Activated CD8-positive, alpha-beta T cell treated with anti-CD3 and anti-CD28 coated beads, Interleukin-2, amount 10 ng/mL, durations not matched to agents 7 days and 5 days (primary cell): ENCODE data around the gene NBEAL2. TPM values are rescaled to one million over a fixed set of nuclear protein-coding genes. Genes with fewer than 3 reads are reported as not detected.

Experiments used
- ATAC-seq: fragments of 150-1000 bp; cut with Tn5 transposase; one replicate; pipeline ENCODE4 v1.10.0; 2021; ENCODE audit warnings: moderate library complexity
- CTCF ChIA-PET: fragments of 350-600 bp; sonication (Branson Sonifier 250); formaldehyde crosslinking; loops from one replicate; lab custom pipeline; 2021; ENCODE audit warnings: antibody characterized with exemption; lab: Charles Lee
- POLR2A ChIA-PET: fragments of 350-600 bp; sonication (Branson Sonifier 250); formaldehyde crosslinking; loops from one replicate; lab custom pipeline; 2021; ENCODE audit warnings: antibody characterized with exemption; lab: Charles Lee
- DNase-seq: peaks from one replicate; pipeline ENCODE4 v3.0.0-alpha.2; 2020
- H3K27ac Mint-ChIP-seq: one replicate; pipeline ENCODE4 v1.8.0; 2021; ENCODE audit warnings: mild to moderate bottlenecking, mixed read lengths
- H3K27me3 Mint-ChIP-seq: one replicate; pipeline ENCODE4 v1.8.0; 2021; ENCODE audit warnings: low read depth, mixed read lengths
- H3K36me3 Mint-ChIP-seq: one replicate; pipeline ENCODE4 v1.8.0; 2021; ENCODE audit warnings: low read depth, mixed read lengths
- H3K4me1 Mint-ChIP-seq: one replicate; pipeline ENCODE4 v1.8.0; 2021; ENCODE audit warnings: low read depth, mixed read lengths
- H3K4me3 Mint-ChIP-seq: one replicate; pipeline ENCODE4 v1.8.0; 2021; ENCODE audit warnings: mild to moderate bottlenecking, mixed read lengths
- H3K9me3 Mint-ChIP-seq: one replicate; pipeline ENCODE4 v1.8.0; 2022; ENCODE audit warnings: mixed read lengths; ENCODE audit not compliant: insufficient read depth
- total RNA-seq, 2 experiments: library from RNA; stranded (reverse); gene quantifications; one replicate each; pipeline ENCODE4 v1.2.3, GENCODE V29; 2021

NBEAL2 gene
- total RNA-seq: 100 to 1,000 TPM; 206 to 212 TPM

GRCh38 chr3:46978985-46979944, at the start of gene NBEAL2:
Gene NBEAL2, plus strand, starts transcription at chr3:46979666. Its CDS starts 196 bp downstream, at chr3:46979862.
- H3K4me1 Mint-ChIP-seq: peaks cover 60% of the 10 kb centered on the region
- H3K27me3 Mint-ChIP-seq: no peaks in the 10 kb centered on the region
- ChIA-PET POLR2A (interaction anchor here (0.6 to 4.7 kb wide), 13 partner anchors 8 to 1290 kb away, joined by 3 to 22 read pairs (median 5); partner anchors contain the start of gene SACM1L), CTCF (interaction anchor here (1.4 to 3.0 kb wide), 3 partner anchors 53 to 70 kb away, joined by 3 to 14 read pairs (median 9); no protein-coding TSS in a partner anchor)
- ATAC-seq: peak; percentile 80
- H3K27ac Mint-ChIP-seq: peak within 1 kb of the TSS; percentile 89
- peaks cover 30% of the 10 kb centered on the region for H3K36me3 Mint-ChIP-seq
- no peaks in the 10 kb centered on the region for H3K9me3 Mint-ChIP-seq
- peak within 1 kb of the TSS; percentile 89 for H3K4me3 Mint-ChIP-seq
- DNase-seq: peak; percentile 97

GRCh38 chr3:46930166-46930944, 49.1 kb upstream of the NBEAL2 start:
- H3K4me3 Mint-ChIP-seq: no peak overlapping the region
- ATAC-seq: no peak
- H3K9me3 Mint-ChIP-seq: peaks cover 12% of the 10 kb centered on the region
- ChIA-PET CTCF (interaction anchor here (1.3 to 2.2 kb wide), 2 partner anchors 16 to 68 kb away, joined by 4 to 9 read pairs; no protein-coding TSS in a partner anchor), POLR2A (interaction anchor here (0.7 kb wide), 1 partner anchor 144 kb away, joined by 3 read pairs; no protein-coding TSS in a partner anchor)
- DNase-seq: no peak
- H3K27ac Mint-ChIP-seq: peak overlapping the region; percentile 88
- no peaks in the 10 kb centered on the region for H3K27me3 Mint-ChIP-seq
- H3K36me3 Mint-ChIP-seq: peaks cover 54% of the 10 kb centered on the region
- peaks cover 91% of the 10 kb centered on the region for H3K4me1 Mint-ChIP-seq

- H3K27ac Mint-ChIP-seq: peak overlapping the region; percentile 88
- ChIA-PET POLR2A (no interaction called here), CTCF (interaction anchor here (1.3 to 2.2 kb wide), 2 partner anchors 15 to 67 kb away, joined by 4 to 9 read pairs; no protein-coding TSS in a partner anchor)
- peaks cover 12% of the 10 kb centered on the region for H3K9me3 Mint-ChIP-seq
- no peaks in the 10 kb centered on the region for H3K27me3 Mint-ChIP-seq
- no peak for ATAC-seq
- H3K4me3 Mint-ChIP-seq: no peak overlapping the region
- no peak for DNase-seq
- peaks cover 85% of the 10 kb centered on the region for H3K4me1 Mint-ChIP-seq
- peaks cover 53% of the 10 kb centered on the region for H3K36me3 Mint-ChIP-seq
These were observed 48.5 kb upstream of the NBEAL2 start for GRCh38 chr3:46930945-46931403.

GRCh38 chr3:46931631-46932331, 47.7 kb upstream of the NBEAL2 start:
- ChIA-PET POLR2A (interaction anchor here (2.1 kb wide), 1 partner anchor 15 kb away, joined by 7 read pairs; no protein-coding TSS in a partner anchor), CTCF (interaction anchor here (2.2 kb wide), 1 partner anchor 15 kb away, joined by 9 read pairs; no protein-coding TSS in a partner anchor)
- Mint-ChIP-seq H3K27ac (peak overlapping the region; percentile 88), H3K4me3 (peak overlapping the region; percentile 30), H3K9me3 (peaks cover 12% of the 10 kb centered on the region), H3K27me3 (no peaks in the 10 kb centered on the region), H3K36me3 (peaks cover 57% of the 10 kb centered on the region), H3K4me1 (peaks cover 77% of the 10 kb centered on the region)
- ATAC-seq (peak; percentile 17), DNase-seq (no peak)

- H3K27ac Mint-ChIP-seq: peak overlapping the region; percentile 88
- H3K27me3 Mint-ChIP-seq: no peaks in the 10 kb centered on the region
- H3K9me3 Mint-ChIP-seq: peaks cover 12% of the 10 kb centered on the region
- DNase-seq: no peak
- ATAC-seq: no peak
- CTCF ChIA-PET: interaction anchor here (1.7 to 2.2 kb wide), 2 partner anchors 9 to 14 kb away, joined by 7 to 9 read pairs; no protein-coding TSS in a partner anchor
- H3K36me3 Mint-ChIP-seq: peaks cover 52% of the 10 kb centered on the region
- POLR2A ChIA-PET: interaction anchor here (2.1 kb wide), 1 partner anchor 14 kb away, joined by 7 read pairs; no protein-coding TSS in a partner anchor
- peaks cover 68% of the 10 kb centered on the region for H3K4me1 Mint-ChIP-seq
- H3K4me3 Mint-ChIP-seq: no peak overlapping the region
These were observed 46.8 kb upstream of the NBEAL2 start for GRCh38 chr3:46932455-46933225.

- Mint-ChIP-seq H3K4me3 (no peak overlapping the region), H3K4me1 (peaks cover 65% of the 10 kb centered on the region), H3K36me3 (peaks cover 54% of the 10 kb centered on the region), H3K9me3 (peaks cover 10% of the 10 kb centered on the region), H3K27me3 (no peaks in the 10 kb centered on the region), H3K27ac (peak overlapping the region; percentile 30)
- CTCF ChIA-PET: interaction anchor here (0.8 to 1.8 kb wide), 4 partner anchors 10 to 64 kb away, joined by 3 to 7 read pairs (median 4); no protein-coding TSS in a partner anchor
- ATAC-seq (no peak), DNase-seq (no peak)
- POLR2A ChIA-PET: interaction anchor here (2.1 kb wide), 1 partner anchor 14 kb away, joined by 7 read pairs; no protein-coding TSS in a partner anchor
These were observed 46.2 kb upstream of the NBEAL2 start for GRCh38 chr3:46933261-46933660.

GRCh38 chr3:46934072-46934471, 45.4 kb upstream of the NBEAL2 start:
- H3K4me3 Mint-ChIP-seq: no peak overlapping the region
- peaks cover 62% of the 10 kb centered on the region for H3K4me1 Mint-ChIP-seq
- no peaks in the 10 kb centered on the region for H3K27me3 Mint-ChIP-seq
- DNase-seq (no peak), ATAC-seq (no peak)
- ChIA-PET CTCF (interaction anchor here (0.8 to 1.8 kb wide), 4 partner anchors 10 to 64 kb away, joined by 3 to 7 read pairs (median 4); no protein-coding TSS in a partner anchor), POLR2A (interaction anchor here (2.1 kb wide), 1 partner anchor 13 kb away, joined by 7 read pairs; no protein-coding TSS in a partner anchor)
- peaks cover 51% of the 10 kb centered on the region for H3K36me3 Mint-ChIP-seq
- H3K27ac Mint-ChIP-seq: no peak overlapping the region
- peaks cover 2% of the 10 kb centered on the region for H3K9me3 Mint-ChIP-seq

GRCh38 chr3:46934498-46935167, 44.8 kb upstream of the NBEAL2 start:
- ATAC-seq (no peak), DNase-seq (no peak)
- Mint-ChIP-seq H3K4me3 (no peak overlapping the region), H3K4me1 (peaks cover 61% of the 10 kb centered on the region), H3K27ac (no peak overlapping the region), H3K36me3 (peaks cover 50% of the 10 kb centered on the region), H3K27me3 (no peaks in the 10 kb centered on the region), H3K9me3 (no peaks in the 10 kb centered on the region)
- ChIA-PET CTCF (interaction anchor here (1.0 to 1.8 kb wide), 2 partner anchors 13 to 25 kb away, joined by 3 to 4 read pairs; no protein-coding TSS in a partner anchor), POLR2A (interaction anchor here (0.9 kb wide), 2 partner anchors 10 to 53 kb away, joined by 3 read pairs; no protein-coding TSS in a partner anchor)

- Mint-ChIP-seq H3K36me3 (peaks cover 52% of the 10 kb centered on the region), H3K27me3 (no peaks in the 10 kb centered on the region), H3K4me3 (no peak overlapping the region), H3K4me1 (peaks cover 62% of the 10 kb centered on the region), H3K9me3 (no peaks in the 10 kb centered on the region), H3K27ac (no peak overlapping the region)
- ATAC-seq: no peak
- no peak for DNase-seq
- ChIA-PET POLR2A (interaction anchor here (0.9 to 1.0 kb wide), 4 partner anchors 9 to 52 kb away, joined by 3 read pairs; no protein-coding TSS in a partner anchor), CTCF (interaction anchor here (1.0 to 1.1 kb wide), 2 partner anchors 12 to 18 kb away, joined by 3 read pairs; no protein-coding TSS in a partner anchor)
These were observed 44.2 kb upstream of the NBEAL2 start for GRCh38 chr3:46935168-46935858.
